HG03095 (cell line): ENCODE measurements around the gene CCDC6.
"Not testable (repeated sequence)": the region's sequence is repeated elsewhere in the genome, so short reads cannot be mapped to it uniquely, and the experiment has no call there.

Experiments used
- ATAC-seq: cut with Tn5 transposase; IDR thresholded peaks from one replicate; pipeline ENCODE4 v1.9.1; 2021; ENCODE audit warnings: moderate library complexity; ENCODE audit not compliant: unreplicated experiment

Gene CCDC6

DNA sequence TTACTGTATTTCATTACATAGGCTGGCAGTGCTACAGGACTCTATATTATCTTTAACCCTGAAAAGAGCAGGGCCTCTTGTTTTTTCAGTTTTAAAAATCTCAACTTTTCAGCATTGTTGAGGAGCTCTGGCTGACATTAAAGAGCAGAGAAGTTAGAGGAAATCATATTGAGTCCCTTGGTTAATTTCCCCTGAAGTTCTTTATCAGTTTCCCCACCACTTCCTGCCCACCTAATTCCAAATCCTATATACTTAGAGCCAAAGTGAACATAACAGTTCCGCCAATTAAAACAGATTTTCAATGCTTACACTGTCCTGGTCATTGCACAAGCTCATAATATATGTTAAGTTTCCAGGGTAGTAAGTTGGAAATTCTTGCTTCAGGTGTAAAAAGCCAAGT lies 87.1 kb downstream of the CCDC6 start:
- ATAC-seq = no peak

DNA sequence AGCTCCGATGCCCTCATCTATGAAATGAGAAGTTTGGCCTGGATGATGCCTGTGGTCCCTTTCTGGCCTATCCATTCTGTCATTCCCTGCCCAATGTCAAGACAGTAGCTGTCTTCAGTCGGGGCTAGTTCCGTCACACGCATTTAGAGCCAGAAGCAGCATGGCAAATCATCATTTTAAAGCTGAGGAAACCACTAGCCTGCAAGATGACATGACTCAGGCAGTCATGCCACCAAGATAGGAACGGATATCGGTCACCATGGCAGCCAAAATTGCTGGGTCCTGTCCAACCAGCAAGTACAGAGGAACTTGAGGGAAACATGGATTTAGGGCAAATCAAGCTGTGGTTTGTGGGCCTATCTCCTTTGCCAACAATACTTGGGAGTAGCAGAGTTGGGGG lies 88.6 kb downstream of the CCDC6 start:
- ATAC-seq = no peak

DNA sequence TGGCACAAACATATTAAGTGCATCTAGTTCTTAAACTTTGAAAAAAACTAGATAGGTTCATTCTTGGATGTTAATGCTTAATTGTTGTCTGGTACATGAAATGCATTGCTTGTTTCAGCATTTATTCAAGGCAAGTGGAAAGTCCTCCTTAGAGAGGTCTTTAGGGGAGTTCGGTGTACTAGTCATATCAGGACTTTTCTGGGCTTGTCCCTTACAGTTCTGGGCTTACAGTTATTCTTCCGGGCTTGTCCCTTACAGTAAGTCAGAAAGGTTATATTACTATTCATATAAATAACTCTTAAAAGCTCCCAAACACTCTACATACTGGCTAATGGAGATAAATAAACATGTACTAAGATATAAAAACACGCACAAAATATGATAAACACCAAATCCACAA lies 91.5 kb downstream of the CCDC6 start:
- no peak for ATAC-seq

DNA sequence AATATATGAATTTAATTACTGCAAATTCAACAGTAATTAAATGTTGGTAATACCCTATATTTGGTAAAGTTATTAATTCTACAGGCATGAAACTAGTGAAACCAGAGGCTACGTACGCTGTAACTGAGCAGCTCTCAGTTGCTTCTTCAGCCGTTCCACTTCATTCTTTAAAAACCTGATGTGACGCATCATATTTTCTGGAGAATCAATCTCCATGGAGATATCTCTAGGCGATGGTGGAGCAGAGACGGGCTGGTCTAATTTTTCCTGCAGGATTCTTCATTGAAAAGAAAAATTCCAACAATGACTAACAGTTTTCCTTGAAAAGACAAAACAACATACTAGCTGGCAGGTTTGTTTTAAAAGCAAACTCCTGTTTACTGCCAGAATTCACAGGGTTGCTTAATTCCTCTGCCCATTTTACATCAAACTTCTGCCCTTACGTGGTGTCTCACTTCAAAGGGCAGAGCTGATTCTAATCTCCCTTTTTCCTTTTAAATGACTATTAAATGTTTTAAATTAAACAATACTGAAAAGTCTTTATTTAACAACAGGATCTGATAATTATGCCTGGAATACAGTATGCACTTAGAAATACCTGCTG lies 93.7 kb downstream of the CCDC6 start:
- ATAC-seq = no peak

DNA sequence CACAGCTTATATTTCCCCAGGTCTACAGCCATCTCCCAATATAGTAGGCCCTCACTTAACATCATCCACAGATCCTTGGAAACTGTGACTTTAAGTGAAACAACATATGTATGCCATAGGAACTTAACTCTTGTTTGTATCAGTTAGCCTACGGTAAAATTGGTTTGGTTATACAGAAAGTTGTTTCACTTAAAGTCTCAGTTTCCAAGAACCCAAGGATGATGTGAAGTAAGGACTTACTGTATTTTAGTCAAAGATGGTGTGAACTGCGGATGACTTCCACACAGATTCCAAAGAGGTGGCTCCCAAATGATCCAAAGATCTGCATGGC lies 96.7 kb downstream of the CCDC6 start:
- no peak for ATAC-seq

DNA sequence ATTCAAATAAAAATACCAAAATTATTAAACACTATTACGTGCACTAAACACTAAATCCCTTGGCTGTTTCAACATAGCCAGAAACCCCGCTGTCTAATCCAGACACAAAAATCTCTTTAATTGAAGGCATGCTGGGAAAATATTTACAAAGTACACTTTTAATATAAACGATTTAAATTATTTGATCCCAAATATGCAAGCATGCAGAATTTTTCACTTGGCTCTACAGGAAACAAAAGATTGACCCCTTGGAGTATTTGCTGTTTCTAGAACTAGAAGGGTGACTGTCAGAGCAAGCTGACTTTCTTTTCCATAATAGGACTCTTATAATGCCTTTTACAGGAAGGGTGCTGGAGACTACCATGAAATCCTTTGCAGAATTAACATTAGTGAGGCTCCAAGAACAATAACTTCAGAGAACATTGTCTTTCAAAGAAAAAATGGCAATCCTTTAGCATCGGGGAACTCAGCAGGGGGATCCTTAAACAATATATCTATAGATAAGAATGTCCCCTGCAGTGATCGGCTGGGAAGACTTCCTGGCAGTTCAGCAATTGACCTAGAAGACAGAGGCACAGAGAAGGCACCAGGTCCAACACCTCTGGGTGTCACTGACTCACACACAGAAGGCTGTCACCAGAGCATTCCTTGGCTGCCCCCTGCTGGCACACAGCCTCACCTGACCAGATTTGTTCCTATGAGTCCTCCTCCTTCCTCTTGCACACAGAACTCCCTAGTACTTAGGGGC lies 97.3 kb downstream of the CCDC6 start:
- peak; percentile 91 for ATAC-seq

DNA sequence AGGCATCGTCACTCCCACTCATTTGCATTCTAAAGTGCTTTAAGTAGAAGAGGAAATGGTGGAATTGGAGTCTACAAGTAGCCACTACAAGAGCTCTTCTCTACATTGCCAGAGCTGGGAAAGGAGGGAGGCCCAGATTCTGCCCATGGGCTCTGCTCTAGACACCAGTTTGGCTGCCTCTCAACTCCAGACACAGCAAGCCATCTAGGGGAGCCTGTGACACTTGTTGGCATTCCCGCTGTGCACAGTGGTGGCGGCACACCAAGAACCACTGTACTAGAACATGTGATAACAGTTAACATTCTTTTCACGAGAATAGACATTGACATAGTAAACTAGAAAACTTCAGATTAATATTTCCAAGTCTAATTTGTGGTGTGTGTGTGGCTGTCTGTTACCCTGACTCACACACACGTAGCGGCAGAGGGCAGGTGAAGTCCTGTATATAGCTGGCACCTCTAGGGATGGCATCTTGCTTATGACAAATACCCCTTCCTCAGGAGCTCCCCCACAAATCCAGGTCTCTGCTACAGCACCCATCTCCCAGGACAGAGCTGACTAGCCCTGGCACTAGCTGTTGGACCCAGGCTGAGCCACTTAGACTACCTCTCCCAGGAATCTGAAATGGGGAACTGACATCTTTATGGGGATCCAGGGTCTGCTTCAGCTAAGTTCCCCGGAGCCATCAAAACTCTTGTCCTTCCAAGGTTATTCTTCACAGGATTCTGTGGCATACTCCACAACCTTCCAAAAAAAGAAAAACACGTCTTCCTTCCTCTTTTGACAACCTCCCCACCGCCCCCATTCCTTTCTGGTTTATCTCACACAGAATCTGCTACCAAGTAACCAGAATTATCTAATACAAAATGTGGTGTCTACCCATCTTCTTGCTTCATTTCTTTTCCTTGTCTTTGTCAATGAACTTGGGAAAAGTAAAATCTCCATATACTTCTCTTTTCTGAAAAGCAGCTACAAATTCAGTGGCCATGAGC lies 98.4 kb downstream of the CCDC6 start:
- ATAC-seq = no peak

DNA sequence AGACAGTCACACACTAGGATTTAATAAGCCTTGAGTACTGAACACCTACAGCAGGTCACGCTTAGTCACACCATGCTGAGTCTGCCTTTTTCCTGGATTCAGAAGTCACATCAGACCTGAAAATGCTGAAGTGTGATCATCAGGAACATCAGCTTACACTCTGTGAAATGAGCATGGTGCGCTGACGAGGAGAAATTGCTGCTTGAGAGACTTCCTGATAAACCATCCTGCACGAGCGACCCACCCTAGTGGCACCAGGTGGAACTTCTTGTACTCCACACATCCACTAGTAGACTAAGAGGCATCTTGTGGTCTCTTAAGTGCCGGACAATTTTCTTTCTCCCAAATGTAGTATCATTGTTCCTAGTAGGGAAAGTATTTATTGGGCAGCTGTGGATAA lies 101.3 kb downstream of the CCDC6 start:
- ATAC-seq = peak; percentile 45

DNA sequence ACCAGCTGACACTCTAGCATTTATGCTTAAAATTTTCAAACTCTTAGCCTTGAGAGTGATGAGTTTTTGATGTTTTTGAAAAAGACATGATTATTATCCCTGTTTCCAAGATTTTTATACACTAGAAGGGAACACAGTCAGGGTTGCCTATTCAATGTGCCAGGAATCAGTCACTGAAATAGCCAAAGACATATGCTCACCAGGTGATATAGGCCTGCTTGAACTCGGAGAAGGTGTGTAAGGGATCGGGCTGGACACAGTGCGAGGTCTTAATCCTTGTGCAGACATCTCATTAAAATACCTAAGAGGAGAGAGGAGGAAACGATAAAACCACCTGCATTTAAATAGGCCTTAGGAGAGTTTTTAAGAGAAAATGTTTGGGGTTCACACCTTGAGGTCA lies 102.1 kb downstream of the CCDC6 start:
- no peak for ATAC-seq

DNA sequence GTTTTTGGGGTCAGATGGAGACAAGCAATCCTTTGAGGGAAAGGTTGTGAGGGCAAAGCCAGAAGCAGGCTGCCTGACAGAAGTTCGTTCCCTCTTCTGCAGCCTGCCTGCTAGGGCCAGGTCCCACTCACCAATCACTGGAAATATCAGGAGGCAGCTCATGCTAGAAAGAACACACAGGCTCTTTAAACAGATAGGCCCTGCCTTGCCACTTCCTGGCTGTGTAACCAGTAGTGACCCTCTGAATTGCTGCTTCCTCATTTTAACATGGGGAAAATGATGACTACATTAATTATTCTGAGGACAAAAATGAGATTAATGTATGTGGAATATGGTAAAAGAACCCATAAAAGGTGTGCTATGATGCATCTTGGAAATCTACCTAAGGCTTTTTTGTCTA lies 102.6 kb downstream of the CCDC6 start:
- no peak for ATAC-seq

DNA sequence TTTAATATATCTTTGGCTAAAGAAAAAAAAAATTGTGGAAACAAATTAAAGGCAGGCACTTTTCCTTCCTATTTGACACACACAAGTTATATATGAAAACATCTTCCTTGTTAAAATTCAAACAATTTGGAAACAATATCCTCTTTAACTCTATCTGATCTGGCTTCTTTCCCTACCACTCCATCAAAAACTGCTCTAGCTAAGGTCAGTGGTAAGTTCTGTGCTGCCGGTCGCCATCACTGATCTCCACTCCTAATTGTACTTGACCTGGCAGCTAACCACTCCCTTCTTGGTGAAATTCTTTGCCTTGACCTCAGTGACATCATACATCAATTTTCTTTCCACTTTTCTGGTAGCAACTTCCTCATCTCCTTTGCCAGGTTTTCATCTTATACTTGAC lies 105.2 kb downstream of the CCDC6 start:
- ATAC-seq = no peak

DNA sequence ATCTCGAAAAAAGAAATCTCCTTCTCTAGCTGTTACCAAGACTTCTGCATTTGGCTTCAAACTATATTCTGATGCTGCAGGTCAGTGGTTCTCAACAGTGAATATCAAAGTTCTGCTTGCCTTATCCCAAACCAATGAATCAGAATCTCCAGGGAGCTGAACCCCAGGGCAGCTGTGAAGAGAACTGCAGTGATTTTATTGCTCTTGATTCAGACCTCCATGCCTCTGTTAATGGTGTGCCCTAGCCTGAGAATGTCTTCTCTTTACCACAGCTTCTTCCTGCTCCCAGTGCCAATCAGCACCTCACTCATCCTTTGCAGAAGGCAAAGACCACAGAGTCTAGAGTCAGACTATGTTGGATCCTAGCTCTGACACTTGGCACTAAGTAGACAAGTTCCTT lies 106.9 kb downstream of the CCDC6 start:
- ATAC-seq = no peak

DNA sequence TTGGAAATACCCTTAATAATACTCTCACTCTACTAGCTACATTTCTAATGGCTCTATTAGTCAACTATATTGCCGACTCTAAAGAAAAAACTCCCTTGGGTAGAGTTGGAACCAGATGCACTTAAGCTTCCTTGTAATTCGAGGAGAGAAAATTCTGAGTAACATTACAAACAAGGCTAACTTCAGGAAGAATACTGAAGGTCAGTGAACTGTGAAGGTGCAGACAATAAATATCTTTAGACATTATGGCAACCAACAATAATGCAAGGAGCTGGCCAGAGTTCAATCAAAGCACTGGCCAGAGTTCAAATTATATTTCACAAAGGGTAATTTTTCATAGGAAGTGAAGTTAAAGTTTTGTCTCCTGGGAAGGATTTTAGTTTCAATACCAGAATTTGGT lies 112.4 kb downstream of the CCDC6 start:
- ATAC-seq = no peak

DNA sequence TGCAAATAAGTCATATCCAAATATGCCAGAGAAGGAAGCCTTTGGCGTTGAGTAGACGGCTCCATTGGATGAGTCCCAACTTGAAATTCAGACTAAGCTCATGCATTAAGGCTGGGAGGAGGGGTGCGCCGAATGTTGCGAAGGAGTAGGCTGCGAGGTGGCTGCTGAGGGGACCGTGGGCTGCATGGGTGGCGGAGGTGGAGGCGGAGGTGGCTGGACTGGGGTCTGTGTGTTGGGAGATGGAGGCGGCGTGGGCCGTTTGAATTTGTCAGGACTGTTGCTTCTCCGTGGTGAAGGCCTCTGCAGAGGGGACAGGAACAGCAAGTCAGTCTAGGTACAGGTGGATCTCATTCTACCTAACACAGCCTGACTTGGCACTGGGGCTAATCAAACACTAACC lies 113.5 kb downstream of the CCDC6 start:
- ATAC-seq = no peak

DNA sequence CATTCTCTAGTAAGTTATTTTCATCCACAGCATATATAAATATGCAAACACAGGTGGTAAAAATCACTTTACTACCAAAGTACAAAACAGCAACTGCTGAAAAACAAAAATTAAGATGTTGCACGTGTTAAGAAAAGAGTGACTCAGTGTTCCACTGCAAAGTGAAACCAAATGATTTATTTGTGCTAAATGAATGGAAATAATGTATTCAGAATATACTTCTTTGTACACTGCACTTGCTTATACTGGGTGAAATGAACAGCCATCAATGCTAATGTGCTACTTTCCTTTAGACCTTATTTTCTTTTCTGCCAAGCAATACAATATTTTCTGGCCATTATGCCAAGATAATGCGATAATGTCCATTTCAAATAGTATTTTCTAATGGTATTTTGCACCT lies 114.8 kb downstream of the CCDC6 start:
- no peak for ATAC-seq

DNA sequence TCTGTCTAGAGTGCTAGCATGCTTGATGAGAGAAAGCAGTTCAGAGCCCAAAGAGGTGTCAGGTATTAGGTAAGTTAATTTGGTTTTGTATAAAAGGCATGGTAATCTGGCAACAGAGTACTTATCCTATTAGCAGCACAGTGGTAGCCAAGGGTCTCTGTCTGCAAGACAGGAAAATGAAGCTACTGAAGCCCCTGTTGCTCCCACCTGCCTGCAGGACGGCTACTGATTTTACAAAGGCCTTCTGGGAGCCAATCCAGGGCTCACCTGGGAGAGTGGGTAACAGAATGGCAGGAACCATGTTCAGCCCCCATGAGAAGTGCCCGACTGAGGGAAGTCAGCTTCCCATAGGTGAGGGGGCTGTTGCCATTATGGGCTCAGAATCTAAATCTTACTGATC lies 116.3 kb downstream of the CCDC6 start:
- ATAC-seq = not testable (repeated sequence)

DNA sequence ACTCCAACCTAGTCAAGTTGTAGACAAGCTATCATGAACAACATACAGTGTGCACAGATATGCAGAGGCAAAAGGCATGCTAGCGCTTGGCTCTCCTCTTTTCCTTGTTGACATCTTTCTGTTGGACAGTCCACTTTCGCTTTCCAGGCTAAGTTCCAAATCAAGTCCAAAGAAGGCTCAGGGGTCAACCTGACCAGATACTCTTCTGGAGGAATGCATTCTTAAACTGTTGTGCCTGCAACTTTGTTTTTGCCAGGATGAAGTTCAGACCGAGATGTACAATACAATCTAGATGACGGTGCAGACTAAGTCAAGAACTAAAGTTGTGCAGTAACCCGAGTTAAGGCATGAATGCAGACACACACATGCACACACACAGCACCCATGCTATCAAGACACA lies 117.4 kb downstream of the CCDC6 start:
- ATAC-seq = not testable (repeated sequence)

DNA sequence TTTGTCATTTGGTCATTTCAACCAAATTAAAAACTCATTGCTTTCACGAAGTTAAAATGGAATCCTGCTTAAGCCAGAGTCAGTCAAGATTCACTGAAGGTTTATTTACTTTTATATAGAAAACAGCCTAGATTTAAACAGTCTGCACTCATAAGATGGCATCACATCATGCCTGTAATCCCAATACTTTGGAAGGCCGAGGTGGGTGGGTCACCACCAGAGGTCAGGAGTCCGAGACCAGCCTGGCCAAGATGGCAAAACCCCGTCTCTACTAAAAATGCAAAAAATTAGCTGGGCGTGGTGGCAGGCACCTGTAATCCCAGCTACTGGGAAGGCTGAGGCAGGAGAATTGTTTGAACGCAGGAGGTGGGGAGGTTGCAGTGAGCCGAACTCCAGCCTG lies 119.3 kb downstream of the CCDC6 start:
- ATAC-seq = not testable (repeated sequence)

DNA sequence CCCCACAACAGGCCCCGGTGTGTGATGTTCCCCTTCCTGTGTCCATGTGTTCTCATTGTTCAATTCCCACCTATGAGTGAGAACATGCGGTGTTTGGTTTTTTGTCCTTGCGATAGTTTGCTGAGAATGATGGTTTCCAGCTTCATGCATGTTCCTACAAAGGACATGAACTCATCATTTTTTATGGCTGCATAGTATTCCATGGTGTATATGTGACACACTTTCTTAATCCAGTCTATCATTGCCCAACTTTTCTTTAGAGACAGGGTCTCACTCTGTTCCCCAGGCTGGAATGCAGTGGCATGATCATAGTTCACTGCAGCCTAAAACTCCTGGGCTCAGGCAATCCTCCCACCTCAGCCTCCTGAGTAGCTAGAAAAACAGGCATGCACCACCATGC lies 120.9 kb downstream of the CCDC6 start:
- ATAC-seq = not testable (repeated sequence)

DNA sequence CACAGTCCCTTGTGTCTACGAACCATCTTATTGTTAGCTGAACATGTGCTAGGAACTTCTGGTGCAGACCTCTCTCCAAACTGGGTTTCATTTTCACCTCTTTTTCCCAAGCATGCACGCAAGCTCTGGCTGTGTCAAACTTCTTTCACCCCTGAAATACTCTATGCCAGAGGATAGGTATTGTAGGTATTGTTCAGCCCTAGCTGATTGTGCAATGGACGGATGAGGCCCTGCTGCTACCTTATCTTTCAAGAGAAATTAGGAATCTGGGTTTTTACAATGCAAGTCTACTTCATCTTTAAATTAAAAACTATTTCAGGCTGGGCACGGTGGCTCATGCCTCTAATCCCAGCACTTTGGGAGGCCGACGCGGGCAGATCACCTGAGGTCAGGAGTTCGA lies 124.8 kb downstream of the CCDC6 start:
- ATAC-seq = no peak

DNA sequence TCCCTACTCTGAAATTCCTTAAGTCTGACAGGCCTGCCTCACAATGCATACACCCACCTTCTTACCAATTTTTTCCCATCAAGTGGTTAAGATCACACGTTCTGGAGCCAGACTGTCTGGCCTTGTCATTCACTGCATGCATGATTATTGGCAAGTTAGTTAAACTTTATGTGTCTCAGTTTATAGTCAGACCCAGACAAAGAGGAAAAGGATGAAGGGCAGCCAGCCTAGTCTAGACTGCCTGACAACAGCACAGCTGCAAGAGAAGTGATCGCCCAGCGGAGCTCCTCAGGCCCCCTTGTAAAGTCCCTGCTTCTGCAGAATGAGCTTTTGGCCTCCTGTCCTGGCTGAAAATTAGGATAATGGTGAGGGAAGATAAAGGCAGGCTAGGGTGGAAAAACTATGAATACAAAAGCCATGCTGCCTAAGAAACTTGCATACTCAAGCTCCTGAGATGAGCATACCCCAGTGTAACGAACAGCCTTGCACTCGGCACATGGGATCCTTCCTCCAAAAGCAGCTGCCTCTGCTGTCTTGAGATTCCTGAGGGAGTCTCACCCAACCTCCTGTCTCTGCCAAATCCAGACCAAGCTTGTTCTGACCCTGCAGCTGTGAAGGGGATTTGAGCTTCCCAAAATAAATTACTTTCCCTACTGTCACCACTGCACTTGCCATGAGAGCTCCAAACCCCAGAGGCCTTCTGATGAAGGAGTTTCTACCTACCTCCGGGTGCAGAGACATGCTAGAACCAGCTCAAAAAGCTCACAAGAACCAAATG lies 126.4 kb downstream of the CCDC6 start:
- ATAC-seq = no peak
